Measurements from ENCODE around the gene SRSF8.
"Not testable (repeated sequence)": the region's sequence is repeated elsewhere in the genome, so short reads cannot be mapped to it uniquely, and the experiment has no call there.

SRSF8 gene, protein sequence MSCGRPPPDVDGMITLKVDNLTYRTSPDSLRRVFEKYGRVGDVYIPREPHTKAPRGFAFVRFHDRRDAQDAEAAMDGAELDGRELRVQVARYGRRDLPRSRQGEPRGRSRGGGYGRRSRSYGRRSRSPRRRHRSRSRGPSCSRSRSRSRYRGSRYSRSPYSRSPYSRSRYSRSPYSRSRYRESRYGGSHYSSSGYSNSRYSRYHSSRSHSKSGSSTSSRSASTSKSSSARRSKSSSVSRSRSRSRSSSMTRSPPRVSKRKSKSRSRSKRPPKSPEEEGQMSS

DNA sequence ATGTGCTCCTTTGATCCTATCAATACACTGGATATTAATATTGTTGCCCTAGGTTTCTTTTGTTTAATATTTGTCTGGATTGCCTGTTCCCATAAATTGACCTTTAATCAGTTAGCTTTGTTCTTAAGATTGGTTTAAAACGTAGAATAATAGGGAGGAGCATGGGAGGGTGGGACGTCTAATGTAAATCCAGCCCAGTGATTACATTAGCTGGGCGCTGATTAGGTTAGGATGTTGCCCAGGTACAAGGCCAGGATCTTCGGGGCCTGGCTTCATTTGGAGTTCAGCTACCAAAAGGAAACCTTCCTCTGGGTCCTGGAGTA lies at the start of gene SRSF8:
TSS of gene SRSF8 (plus strand) at position 204 of the 323 bp plus-strand sequence. CDS start 308 bp downstream, outside the sequence.
- DNase-seq, result no peak

DNA sequence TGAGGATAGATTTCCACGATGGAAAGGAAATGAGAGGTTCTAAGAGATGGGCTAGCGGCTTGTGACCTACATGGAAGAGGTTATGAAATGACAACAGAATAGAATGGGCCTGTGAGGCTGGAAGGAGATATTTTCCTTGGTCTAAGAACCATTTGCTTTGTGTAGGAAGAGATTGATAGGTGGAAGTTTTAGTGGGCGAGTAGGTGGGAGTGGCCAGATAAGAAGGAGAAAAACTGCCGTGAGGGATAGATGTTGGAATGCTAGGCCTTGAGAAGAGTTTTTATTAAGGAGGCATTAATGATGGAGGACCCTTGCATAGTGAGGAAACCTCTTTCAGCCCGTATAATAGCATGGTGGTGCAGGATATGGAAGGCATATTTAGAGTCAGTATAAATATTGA lies 45.3 kb upstream of the SRSF8 start:
- DNase-seq, result not testable (repeated sequence)

DNA sequence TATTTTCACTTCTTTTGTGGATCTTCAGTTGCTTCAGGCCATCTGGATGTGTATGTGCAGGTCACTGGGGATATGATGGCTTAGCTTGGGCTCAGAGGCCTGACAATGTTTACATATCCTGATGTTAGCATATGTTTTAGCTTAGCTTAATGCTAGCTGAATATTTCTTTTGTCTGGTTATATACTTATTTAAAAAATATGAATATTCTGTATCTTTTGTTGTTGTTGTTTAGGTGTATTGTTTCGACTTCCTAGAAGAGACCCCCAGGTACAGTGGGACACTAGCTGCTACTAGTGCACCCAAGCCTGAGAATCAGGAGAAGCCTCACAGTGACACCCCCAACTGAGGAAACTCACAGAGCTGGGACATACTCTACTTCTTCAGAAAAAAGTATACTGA lies 41.8 kb upstream of the SRSF8 start, which contains the start of gene KDM4E:
TSS of gene KDM4E (plus strand) at position 301 of the 400 bp plus-strand sequence. CDS start 300 bp downstream, outside the sequence.
- no peak for DNase-seq

DNA sequence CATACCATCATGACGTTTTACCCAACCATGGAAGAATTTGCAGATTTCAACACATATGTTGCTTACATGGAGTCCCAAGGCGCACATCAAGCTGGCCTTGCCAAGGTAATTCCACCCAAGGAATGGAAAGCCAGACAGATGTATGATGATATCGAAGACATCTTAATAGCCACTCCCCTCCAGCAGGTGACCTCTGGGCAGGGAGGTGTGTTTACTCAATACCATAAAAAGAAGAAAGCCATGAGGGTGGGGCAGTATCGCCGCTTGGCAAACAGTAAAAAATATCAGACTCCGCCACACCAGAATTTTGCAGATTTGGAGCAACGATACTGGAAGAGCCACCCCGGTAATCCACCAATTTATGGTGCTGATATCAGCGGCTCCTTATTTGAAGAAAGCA lies 41.1 kb upstream of the SRSF8 start:
- DNase-seq, result not testable (repeated sequence)

DNA sequence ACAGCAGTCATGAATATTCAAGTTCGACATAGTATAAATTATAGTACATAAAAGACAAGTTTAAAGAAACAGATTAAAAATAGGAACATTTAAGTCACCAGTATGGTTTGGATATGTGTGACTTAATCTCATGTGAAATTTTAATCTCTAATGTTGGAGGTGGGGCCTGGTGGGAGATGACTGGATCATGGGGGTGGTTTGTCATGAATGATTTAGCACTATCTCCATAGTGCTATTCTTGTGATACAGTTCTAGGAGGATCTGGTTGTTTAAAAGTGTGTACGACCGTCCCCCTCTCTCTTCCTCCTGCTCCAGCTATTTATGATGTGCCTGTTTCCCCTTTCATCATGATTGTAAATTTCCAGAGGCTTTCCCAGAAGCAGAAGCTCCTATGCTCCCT lies 38.4 kb upstream of the SRSF8 start:
- DNase-seq, result no peak

DNA sequence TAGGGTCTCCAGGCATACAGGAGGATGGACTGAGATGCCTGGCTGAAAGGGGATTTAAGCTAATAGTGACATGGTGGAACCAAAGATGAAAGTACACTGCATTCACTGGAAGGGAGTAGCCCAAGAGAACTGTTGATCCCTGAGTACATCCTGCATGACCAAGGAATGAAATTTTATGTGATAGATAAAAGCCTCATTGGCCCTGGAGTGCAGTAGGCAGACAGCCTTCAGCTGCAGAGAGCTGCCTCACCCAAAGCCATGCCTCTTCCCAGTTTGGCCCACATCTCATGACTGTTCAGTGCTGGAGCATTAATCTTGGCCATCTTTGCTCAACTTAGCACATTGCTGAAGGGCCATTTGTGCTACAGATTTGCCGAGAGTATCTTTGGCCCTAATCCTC lies 33.7 kb upstream of the SRSF8 start:
- no peak for DNase-seq

DNA sequence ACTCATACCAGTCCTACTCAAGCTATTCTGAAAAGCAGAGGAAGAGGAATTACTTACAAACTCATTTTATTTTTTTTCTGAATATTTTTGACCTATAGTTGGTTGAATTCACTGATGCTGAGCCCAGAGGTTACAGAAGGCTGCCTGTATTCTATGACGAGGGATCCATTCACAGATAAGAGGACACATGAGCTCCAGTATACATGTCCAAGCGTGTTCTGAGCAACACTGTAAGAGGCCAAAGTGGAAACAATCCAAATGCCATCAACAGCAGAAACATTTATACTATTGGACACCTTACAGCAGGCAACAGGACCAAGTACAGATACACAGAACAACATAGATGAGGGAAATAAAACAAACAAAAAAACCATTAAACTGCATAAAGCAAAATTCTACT lies 31.4 kb upstream of the SRSF8 start:
- no peak for DNase-seq

DNA sequence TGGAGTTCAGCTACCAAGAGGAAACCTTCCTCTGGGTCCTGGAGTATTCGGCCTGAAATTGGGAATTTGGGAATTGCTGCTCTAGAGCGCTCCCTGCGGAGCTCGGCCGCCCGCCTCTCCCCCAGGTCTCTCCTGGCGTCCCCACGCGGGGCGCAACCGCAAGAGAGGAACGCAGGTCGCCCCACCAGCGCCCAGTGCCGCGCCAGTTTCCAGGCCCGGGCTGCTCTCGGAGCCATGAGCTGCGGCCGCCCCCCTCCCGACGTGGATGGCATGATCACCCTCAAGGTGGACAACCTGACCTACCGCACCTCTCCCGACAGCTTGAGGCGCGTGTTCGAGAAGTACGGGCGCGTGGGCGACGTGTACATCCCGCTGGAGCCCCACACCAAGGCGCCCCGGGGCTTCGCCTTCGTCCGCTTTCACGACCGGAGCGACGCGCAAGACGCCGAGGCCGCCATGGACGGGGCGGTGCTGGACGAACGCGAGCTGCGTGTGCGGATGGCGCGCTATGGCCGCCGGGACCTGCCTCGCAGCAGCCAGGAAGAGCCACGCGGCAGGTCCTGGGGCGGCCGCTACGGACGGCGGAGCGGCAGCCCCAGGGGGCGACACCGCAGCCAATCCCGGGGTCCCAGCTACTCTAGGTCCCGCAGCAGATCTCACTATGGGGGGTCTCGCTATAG lies 29.2 kb upstream of the SRSF8 start:
- DNase-seq, result peak; percentile 29

DNA sequence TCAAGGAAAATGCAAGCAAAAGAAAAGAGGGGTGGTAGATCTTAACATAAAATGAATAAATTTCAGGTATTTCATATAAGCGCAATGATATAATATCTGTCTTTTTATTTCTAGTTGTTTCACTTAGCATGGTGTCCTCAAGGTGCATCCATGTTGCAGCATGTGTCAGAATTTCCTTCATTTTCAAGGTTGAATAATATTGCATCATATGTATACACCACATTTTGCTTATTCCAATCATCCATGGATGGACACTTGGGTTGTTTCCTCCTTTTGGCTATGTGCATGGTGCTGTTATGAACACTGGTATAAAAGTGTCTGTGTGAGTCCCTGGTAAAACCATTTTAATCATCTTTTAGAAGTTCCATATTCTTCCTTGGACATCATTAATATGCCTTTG lies 24.5 kb upstream of the SRSF8 start:
- DNase-seq, result no peak

DNA sequence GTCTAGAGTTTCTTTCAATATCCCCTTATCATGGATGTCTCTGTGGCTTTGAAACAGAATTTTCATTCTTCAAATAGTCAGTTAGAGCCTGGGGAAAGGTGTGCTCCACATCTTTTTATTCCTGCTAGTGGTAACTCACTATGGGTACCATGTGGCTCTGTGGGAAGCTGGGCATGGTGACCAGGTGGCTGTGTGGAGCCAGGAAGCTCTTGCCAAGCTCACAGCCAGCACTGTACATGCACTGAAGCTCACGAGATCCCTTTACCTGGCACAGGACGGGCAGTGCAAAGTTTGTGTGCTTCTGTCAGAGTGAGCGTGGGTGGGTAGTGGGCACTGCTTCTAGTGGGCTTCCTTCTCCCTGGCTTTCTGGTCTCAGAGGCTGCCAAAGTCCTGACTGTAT lies 23.8 kb upstream of the SRSF8 start:
- DNase-seq, result no peak

DNA sequence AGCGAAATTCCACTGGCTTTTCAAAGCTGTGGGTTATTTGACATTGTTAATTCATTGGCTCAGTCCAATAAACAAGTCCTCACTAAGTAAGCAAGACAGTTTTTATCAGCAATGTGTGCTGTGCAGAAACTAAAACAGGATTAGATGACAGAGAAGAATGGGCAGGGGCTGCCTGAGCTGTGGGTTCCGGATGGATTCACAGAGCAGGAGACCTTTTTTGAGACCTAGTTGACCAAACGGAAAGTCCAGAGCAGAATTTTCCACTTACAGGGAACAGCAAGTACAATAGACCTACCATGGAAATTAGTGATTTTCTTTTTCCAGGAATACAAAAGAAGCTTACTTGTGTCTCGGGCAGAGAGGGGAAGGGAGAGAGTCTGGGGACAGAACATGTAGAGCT lies 22.7 kb upstream of the SRSF8 start:
- no peak for DNase-seq

DNA sequence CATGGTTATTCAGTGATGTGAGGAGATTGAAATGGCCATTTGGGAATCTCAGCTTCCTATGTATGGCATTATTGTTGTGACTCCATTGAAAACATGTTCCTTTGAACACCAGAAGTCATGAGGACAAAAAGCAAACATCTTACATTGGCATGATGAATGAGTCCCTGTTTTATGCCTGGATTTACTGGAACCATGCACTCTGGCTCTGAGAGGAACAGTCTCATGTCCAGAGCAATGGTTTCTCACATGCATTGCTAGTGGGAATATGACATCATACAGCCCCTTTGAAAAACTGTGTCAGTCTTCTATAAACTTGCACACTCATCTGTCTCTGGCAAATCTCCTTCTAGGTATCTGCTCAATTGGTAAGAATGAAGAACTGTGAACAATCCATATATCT lies 20.9 kb upstream of the SRSF8 start:
- no peak for DNase-seq

DNA sequence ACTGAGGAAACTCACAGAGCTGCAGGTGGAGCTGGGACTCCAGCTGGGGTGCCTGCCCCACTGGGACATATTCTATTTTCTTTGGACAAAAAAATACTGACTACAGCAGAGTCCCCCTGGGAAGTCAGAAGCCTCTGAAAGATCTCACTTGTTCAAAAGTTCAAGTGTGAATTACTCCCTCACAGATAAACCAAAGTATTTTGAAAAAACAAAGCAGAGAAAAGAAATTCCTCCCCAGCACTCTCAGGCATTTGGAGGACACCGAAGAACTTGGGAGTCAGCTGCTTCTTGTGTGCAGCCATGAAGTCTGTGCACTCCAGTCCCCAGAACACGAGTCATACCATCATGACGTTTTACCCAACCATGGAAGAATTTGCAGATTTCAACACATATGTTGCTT lies 17.6 kb upstream of the SRSF8 start, which contains the start of gene KDM4F:
TSS of gene KDM4F (plus strand) at position 301 of the 400 bp plus-strand sequence.
- not testable (repeated sequence) for DNase-seq

DNA sequence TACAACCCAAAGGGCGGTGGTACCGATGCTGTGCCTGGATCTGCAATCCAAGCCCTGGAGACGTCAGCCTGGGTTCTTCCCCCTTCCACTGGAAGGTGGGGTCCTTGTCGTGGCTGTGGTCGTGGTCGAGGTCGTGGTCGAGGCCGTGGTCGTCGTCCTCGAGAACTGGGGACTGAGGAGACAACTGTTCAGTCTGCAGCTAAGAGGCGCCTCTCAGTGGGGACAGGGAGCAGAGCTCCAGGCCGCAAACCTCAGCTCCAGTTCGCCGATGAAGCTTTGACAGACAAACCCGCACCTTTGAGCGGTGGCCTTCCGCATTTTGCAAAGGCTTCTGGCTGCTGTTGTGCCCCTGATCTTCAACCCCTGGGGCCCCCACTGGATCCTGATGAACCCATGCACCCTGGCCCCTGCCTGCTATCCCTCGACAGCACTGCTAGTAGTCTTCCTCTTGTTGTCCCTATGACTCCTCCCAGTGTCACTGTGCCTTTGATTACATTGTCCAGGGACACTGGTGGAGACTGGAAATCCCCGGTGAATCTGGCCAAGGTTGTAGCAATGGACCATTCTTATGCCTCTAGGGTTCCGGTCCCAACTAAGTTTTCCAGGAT lies 16.0 kb upstream of the SRSF8 start:
- no peak for DNase-seq

DNA sequence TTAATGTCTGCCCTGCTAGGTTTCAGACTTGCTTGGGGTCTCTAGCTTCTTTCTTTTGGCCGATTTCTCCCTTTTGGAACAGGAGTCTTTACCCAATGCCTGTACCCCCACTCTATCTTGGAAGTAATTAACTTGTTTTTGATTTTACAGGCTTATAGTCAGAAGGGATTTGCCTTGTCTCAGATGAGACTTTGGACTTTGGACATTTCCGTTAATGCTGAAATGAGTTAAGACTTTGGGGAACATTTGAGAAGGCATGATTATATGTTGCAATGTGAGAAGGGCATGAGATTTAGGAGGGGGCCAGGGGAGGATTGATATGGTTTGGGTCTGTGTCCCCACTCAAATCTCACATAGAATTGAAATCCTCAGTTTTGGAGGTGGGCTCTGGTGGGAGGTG lies 12.4 kb upstream of the SRSF8 start:
- no peak for DNase-seq

DNA sequence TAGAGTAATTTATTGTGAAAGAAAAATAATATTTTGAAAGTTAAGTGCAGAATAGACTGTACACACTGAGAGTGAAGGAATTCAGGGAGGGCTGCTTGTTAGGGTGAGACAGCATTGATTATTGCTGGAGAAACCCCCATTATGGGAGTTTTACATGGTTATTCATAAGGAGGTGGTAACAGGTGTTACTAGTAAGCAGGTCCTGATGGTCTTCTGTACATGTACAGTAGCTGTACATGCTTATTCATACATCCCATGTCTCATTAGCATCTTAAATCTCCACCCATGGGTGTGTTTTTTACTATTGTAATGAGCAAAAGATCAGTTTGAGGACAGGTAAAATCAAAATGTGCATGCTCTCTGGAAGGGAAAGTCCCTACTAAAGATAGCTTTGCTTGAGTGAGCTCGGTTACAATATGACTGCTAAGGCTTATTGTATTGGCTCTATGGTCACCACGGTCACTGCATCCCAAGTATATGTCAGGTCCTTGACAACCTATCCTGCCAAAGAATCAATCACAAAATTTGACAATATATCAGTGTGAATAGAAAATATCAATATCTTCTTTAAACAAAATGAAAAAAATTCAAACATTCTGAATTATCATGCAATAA lies 11.3 kb upstream of the SRSF8 start:
- no peak for DNase-seq

DNA sequence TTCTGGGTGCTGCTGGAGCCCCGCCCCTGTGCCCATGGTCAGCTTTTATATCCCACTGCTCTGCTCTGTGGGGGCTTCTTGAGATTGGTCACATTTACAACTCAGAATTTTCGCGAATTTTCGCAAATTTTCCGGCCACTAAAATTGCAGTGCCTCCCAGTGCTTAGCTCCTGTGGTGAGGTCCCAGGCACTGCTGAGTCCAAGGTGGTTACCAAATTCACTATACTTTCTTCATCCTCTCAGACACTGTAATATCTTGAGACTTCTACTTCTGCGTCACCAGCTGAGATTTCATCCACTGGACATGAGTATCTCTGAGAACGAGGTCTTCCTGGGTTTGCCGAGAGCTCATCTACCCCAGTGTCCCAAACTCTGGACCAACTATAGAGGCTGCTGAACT lies 8.8 kb upstream of the SRSF8 start:
- DNase-seq, result no peak

DNA sequence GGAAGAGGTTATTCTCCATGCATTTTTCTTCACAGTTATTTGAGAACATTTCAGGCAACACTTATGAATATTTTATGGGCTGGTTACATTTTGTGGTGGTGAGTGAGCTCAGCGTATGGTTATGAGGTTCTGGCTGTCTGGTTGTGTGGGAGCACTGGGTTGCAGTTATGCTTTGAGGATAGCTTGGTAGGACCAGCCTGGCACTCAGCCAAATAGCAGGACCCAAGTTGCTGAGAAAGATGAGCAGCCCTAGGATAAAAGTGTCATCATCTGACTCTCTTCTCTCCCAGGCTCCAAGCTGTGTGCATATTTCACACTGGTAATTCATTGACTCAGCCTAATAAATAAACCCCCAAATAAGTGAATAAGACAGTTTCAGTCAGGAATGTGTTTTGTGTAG lies 8.1 kb upstream of the SRSF8 start:
- DNase-seq, result no peak

DNA sequence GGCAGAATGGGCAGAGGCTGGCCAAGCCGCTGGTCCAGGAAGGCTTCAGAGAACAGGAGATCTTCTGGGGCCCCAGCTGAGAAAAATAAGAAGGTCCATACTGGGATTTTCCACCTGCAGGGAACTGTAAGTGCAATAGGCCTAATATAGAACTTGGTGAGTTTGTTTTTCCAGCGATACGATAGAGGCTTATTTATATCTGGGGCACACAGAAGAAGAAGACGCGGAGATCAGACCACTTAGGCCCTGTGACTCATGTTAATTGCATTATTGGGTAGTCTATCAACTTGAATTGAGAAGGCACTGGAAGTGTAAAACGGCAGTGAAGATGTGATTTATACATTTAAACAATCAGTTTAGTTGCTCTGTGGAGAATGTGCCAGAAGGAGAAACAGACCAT lies 7.7 kb upstream of the SRSF8 start:
- no peak for DNase-seq

DNA sequence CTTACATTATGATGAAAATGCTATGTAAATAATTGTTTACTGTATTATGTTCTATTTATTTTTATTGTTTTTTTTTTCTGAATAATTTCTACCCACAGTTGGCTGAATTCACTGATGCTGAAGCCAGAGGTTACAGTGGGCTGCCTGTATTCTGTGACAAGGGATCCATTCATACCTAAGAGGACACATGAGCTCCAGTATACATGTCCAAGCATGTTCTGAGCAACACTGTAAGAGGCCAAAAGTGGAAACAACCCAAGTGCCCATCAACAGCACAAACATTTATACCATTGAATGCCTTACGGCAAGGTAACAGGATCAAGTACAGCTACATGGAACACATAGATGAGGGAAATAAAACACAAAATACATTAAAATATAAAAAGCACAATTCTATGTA lies 1.4 kb upstream of the SRSF8 start:
- DNase-seq, result no peak

DNA sequence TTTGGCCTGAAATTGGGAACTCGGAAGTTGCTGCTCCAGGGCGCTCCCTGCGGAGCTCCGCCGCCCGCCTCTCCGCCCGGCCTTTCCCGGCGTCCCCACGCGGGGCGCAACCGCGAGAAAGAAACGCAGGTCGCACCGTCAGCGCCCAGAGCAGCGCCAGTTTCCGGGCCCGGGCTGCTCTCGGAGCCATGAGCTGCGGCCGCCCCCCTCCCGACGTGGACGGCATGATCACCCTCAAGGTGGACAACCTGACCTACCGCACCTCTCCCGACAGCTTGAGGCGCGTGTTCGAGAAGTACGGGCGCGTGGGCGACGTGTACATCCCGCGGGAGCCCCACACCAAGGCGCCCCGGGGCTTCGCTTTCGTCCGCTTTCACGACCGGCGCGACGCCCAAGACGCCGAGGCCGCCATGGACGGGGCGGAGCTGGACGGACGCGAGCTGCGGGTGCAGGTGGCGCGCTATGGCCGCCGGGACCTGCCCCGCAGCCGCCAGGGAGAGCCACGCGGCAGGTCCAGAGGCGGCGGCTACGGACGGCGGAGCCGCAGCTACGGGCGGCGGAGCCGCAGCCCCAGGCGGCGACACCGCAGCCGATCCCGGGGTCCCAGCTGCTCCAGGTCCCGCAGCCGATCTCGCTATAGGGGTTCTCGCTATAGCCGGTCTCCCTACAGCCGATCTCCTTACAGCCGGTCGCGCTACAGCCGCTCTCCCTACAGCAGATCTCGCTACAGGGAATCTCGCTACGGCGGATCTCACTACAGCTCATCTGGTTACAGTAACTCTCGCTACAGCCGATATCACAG lies 521 bp downstream of the SRSF8 start:
- peak; percentile 76 for DNase-seq

DNA sequence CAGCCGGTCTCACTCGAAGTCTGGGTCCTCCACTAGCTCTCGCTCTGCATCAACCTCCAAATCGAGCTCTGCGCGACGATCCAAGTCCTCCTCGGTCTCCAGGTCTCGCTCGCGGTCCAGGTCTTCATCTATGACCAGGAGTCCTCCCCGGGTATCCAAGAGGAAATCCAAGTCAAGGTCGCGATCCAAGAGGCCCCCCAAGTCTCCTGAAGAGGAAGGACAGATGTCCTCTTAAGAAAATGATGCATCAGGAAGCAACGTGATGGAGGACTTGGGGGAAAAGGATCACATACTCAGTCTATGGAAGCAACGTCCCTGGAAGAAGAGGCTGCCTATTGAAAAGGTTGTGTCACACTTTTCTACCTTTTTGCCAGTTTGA lies 1.1 kb downstream of the SRSF8 start:
- DNase-seq, result no peak

DNA sequence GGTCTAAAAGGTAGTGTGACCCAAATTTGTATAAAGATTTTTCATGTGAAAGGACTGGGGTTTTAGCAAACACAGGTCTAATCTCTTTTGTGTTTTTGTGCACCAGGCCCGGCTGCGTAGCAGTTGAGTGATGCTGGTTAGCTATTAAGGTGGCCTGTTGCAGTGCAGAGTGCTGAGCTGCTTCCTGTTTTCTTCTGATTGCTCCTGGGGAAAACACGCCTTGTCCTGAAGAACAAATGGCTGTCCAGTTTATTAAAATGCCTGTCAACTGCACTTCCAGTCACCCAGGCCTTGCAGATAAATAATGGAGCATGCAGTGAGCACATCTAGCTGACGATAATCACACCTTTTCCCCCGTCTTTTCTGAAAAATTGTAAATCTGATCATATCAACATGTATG lies 1.8 kb downstream of the SRSF8 start:
- peak; percentile 87 for DNase-seq

Measured in CD4-positive, alpha-beta T cell treated with Interleukin-12 subunit alpha and Interleukin-12 subunit beta, for 1 hour (primary cell).